K562 (cell line): ENCODE results near the gene TMEM203. TPM values are rescaled to one million over a fixed set of nuclear protein-coding genes. Genes with fewer than 3 reads are reported as not detected.

Source experiments
- ARID1B ChIP-seq: fragments of 450-650 bp; IDR thresholded peaks from 2 replicates; pipeline ENCODE4 v1.6.1; 2016; ENCODE audit warnings: antibody characterized with exemption, mild to moderate bottlenecking, inconsistent platforms
- BCOR ChIP-seq: fragments of 450-650 bp; IDR thresholded peaks from 2 replicates; pipeline ENCODE4 v1.6.1; 2016
- EWSR1 ChIP-seq: fragments of 450-650 bp; IDR thresholded peaks from 2 replicates; pipeline ENCODE4 v1.6.1; 2018; ENCODE audit warnings: borderline replicate concordance, mild to moderate bottlenecking, low read depth, moderate library complexity; ENCODE audit not compliant: partially characterized antibody
- HMG20A ChIP-seq: fragments of 450-650 bp; formaldehyde crosslinking; conservative IDR thresholded peaks from 2 replicates; pipeline ENCODE4 v1.4.0; 2020; ENCODE audit warnings: mild to moderate bottlenecking, mixed read lengths
- HNRNPUL1 ChIP-seq: fragments of 200-400 bp; formaldehyde crosslinking; IDR thresholded peaks from 2 replicates; pipeline ENCODE4 v1.6.1; 2017; ENCODE audit warnings: low read length
- MYBL2 ChIP-seq, 2 experiments: fragments of 450-650 bp in 1 of 2; sonication (generic) in 1 of 2; formaldehyde crosslinking in 1 of 2; IDR thresholded peaks; 2 replicates each; pipeline versions ENCODE4 v1.6.1 to v1.8.1; 2017 to 2022; ENCODE audit warnings: borderline replicate concordance in 1 of 2, inconsistent platforms in 1 of 2, low read depth in 1 of 2, mild to moderate bottlenecking in 1 of 2, missing genetic modification reagents in 1 of 2, moderate library complexity in 1 of 2
- NFATC3 ChIP-seq: fragments of 450-650 bp; IDR thresholded peaks from 2 replicates; pipeline ENCODE4 v1.6.1; 2017; ENCODE audit warnings: mild to moderate bottlenecking
- PKNOX1 ChIP-seq: fragments of 450-650 bp; IDR thresholded peaks from 2 replicates; pipeline ENCODE4 v1.6.1; 2016
- PRMT5 ChIP-seq: sonication (generic); formaldehyde crosslinking; IDR thresholded peaks from 2 replicates; pipeline ENCODE4 v1.5.0; 2020; ENCODE audit warnings: missing genetic modification reagents
- SAFB2 ChIP-seq: fragments of 200-400 bp; formaldehyde crosslinking; IDR thresholded peaks from 2 replicates; pipeline ENCODE4 v1.6.1; 2018; ENCODE audit warnings: borderline replicate concordance, low read length, low read depth, moderate library complexity; ENCODE audit not compliant: severe bottlenecking
- SIN3A ChIP-seq, 2 experiments: fragments of 150-350 bp in 1 of 2; IDR thresholded peaks; 2 replicates each; pipeline ENCODE4 v1.6.1; 2011 to 2016; ENCODE audit warnings: borderline replicate concordance in 2 of 2, low read depth in 2 of 2, low read length in 2 of 2, mild to moderate bottlenecking in 2 of 2, moderate library complexity in 2 of 2; ENCODE audit not compliant: control insufficient read depth in 1 of 2
- SRSF3 ChIP-seq: fragments of 200-400 bp; formaldehyde crosslinking; IDR thresholded peaks from 2 replicates; pipeline ENCODE4 v1.6.1; 2016; ENCODE audit warnings: mild to moderate bottlenecking, low read length, moderate library complexity; ENCODE audit not compliant: insufficient read depth
- ZBTB2 ChIP-seq: fragments of 450-650 bp; IDR thresholded peaks from 2 replicates; pipeline ENCODE4 v1.6.1; 2016; ENCODE audit warnings: antibody characterized with exemption
- ZC3H8 ChIP-seq: fragments of 450-650 bp; IDR thresholded peaks from 2 replicates; pipeline ENCODE4 v1.6.1; 2017
- ZNF197 ChIP-seq: fragments of 200-800 bp; sonication (Bioruptor generic); IDR thresholded peaks from 2 replicates; pipeline ENCODE4 v1.6.1; 2016; ENCODE audit warnings: low read depth, missing genetic modification characterization, missing compliant biosample characterization
- ZNF239 ChIP-seq: fragments of 250-450 bp; sonication (Bioruptor Pico); IDR thresholded peaks from 2 replicates; pipeline ENCODE4 v1.4.0; 2020; ENCODE audit warnings: mild to moderate bottlenecking
- ZNF316 ChIP-seq: fragments of 450-650 bp; IDR thresholded peaks from 2 replicates; pipeline ENCODE4 v1.6.1; 2016
- ZNF778 ChIP-seq: fragments of 450-650 bp; formaldehyde crosslinking; IDR thresholded peaks from 2 replicates; pipeline ENCODE4 v1.4.0; 2020; ENCODE audit warnings: mild to moderate bottlenecking, moderate library complexity
- polyA plus RNA-seq, 8 experiments: library from polyadenylated mRNA; depleted of rRNA in 4 of 8; stranded (reverse) in 5 of 8; unstranded in 3 of 8; fragments of >200 nt; fragmentation: Nextera tagmentation in 2 of 8; fragmentation: Illumina TruSeq in 1 of 8; extraction: Ambion mirVana in 2 of 8; extraction: Trizol in 1 of 8; gene quantifications; 2 replicates each; pipeline versions ENCODE4 v1.2.1 to v1.2.3, GENCODE V29; 2011 to 2014; ENCODE audit warnings: inconsistent platforms in 1 of 8, missing spikeins in 1 of 8
- total RNA-seq, 7 experiments: library from RNA; depleted of rRNA in 6 of 7; stranded (reverse); fragments of >200 nt in 6 of 7; fragmentation: Illumina TruSeq in 2 of 7; extraction: Trizol in 2 of 7; gene quantifications; 2 replicates each; pipeline versions ENCODE4 v1.2.1 to v1.2.3, GENCODE V29; 2011 to 2021; ENCODE audit warnings: low replicate concordance in 1 of 7
- TF ChIP-seq, protein P1 (sequence below): fragments of 450-650 bp; IDR thresholded peaks from 2 replicates; pipeline ENCODE4 v1.6.1; 2017; ENCODE audit warnings: mild to moderate bottlenecking, moderate library complexity
- TF ChIP-seq, protein P2 (sequence below), 2 experiments: fragments of 450-650 bp in 1 of 2; sonication (generic) in 1 of 2; formaldehyde crosslinking; conservative IDR thresholded peaks; 2 replicates each; pipeline versions ENCODE4 v1.4.0 to v1.8.1; 2020 to 2022; ENCODE audit warnings: mild to moderate bottlenecking in 1 of 2, missing genetic modification reagents in 1 of 2
- TF ChIP-seq, protein P3 (sequence below): IDR thresholded peaks from 2 replicates; pipeline ENCODE4 v1.6.1; 2016; ENCODE audit warnings: missing genetic modification characterization, missing compliant biosample characterization

TMEM203 gene
- total and polyA plus RNA-seq, 9 of the 15 experiments (the other 6 are each of a cell fraction or from before 2014, with no cell fraction given): 8.8 to 59.5 (median 37.6) TPM

- TF ChIP-seq, protein P1, sequence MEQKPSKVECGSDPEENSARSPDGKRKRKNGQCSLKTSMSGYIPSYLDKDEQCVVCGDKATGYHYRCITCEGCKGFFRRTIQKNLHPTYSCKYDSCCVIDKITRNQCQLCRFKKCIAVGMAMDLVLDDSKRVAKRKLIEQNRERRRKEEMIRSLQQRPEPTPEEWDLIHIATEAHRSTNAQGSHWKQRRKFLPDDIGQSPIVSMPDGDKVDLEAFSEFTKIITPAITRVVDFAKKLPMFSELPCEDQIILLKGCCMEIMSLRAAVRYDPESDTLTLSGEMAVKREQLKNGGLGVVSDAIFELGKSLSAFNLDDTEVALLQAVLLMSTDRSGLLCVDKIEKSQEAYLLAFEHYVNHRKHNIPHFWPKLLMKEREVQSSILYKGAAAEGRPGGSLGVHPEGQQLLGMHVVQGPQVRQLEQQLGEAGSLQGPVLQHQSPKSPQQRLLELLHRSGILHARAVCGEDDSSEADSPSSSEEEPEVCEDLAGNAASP: no peak
- TF ChIP-seq, protein P2, sequence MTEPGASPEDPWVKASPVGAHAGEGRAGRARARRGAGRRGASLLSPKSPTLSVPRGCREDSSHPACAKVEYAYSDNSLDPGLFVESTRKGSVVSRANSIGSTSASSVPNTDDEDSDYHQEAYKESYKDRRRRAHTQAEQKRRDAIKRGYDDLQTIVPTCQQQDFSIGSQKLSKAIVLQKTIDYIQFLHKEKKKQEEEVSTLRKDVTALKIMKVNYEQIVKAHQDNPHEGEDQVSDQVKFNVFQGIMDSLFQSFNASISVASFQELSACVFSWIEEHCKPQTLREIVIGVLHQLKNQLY (CRISPR knock-in tag; conservative IDR thresholded peaks at IDR 0.05): no peak
- no peak for TF ChIP-seq SRSF3
- TF ChIP-seq HMG20A: no peak
- no peak for TF ChIP-seq NFATC3
- no peak for TF ChIP-seq ZNF778
- no peak for TF ChIP-seq PKNOX1
- TF ChIP-seq SIN3A (IDR thresholded peaks at IDR 0.05; ENCODE audit: borderline replicate concordance in 2 of 2, control insufficient read depth in 1 of 2, low read depth in 2 of 2, low read length in 2 of 2): peak; percentile 43 to 75; a peak in 2 of 4 replicates
- 0 out of 2 replicates have a peak, but pooled peaks have one; percentile 24 for TF ChIP-seq PRMT5 (CRISPR knock-in tag)
- TF ChIP-seq ZNF197 (CRISPR knock-in tag): no peak
- no peak for TF ChIP-seq SAFB2
- TF ChIP-seq EWSR1: no peak
- no peak for TF ChIP-seq ZBTB2
- TF ChIP-seq, protein P3, sequence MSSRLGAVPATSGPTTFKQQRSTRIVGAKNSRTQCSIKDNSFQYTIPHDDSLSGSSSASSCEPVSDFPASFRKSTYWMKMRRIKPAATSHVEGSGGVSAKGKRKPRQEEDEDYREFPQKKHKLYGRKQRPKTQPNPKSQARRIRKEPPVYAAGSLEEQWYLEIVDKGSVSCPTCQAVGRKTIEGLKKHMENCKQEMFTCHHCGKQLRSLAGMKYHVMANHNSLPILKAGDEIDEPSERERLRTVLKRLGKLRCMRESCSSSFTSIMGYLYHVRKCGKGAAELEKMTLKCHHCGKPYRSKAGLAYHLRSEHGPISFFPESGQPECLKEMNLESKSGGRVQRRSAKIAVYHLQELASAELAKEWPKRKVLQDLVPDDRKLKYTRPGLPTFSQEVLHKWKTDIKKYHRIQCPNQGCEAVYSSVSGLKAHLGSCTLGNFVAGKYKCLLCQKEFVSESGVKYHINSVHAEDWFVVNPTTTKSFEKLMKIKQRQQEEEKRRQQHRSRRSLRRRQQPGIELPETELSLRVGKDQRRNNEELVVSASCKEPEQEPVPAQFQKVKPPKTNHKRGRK (tag): no peak
- no peak for TF ChIP-seq ARID1B
- no peak for TF ChIP-seq ZNF316
- TF ChIP-seq BCOR: no peak
- no peak for TF ChIP-seq ZNF239 (CRISPR knock-in tag)
- no peak for TF ChIP-seq ZC3H8
- no peak for TF ChIP-seq HNRNPUL1
- TF ChIP-seq MYBL2 (IDR thresholded peaks at IDR 0.05; ENCODE audit: low read depth): no peak
- no peak for TF ChIP-seq MYBL2 (CRISPR knock-in tag; IDR thresholded peaks at IDR 0.05; ENCODE audit: borderline replicate concordance)
Observed at GRCh38 chr9:137241490-137242268, 36.2 kb upstream of the TMEM203 start (continued).
